ENCODE results near the gene BNIP3.

DNA sequence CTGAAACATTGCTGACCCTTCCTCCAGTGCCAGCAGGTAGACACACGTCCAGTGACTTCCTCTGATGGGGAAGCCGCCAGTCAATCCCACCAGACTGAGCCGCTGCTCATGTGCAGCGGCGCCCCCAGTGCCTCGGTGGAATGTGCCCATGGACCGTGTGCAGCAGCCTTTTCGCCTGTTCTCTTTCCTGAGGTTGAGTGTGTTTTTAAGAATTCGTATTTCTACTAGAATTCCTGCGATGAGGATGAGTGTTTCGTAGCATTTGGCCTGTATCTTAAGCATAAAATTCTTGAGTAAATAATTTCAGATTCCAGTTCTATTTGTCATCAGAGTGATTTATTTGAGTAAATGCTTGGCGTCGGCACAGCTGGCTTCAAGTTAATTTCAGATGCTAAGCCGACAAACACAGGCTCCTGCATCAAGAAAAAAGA lies 35.4 kb downstream of the BNIP3 start:
- TF ChIP-seq, protein P1, sequence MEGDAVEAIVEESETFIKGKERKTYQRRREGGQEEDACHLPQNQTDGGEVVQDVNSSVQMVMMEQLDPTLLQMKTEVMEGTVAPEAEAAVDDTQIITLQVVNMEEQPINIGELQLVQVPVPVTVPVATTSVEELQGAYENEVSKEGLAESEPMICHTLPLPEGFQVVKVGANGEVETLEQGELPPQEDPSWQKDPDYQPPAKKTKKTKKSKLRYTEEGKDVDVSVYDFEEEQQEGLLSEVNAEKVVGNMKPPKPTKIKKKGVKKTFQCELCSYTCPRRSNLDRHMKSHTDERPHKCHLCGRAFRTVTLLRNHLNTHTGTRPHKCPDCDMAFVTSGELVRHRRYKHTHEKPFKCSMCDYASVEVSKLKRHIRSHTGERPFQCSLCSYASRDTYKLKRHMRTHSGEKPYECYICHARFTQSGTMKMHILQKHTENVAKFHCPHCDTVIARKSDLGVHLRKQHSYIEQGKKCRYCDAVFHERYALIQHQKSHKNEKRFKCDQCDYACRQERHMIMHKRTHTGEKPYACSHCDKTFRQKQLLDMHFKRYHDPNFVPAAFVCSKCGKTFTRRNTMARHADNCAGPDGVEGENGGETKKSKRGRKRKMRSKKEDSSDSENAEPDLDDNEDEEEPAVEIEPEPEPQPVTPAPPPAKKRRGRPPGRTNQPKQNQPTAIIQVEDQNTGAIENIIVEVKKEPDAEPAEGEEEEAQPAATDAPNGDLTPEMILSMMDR (IDR thresholded peaks at IDR 0.05; ENCODE audit: low read depth, low read length, poor library complexity, severe bottlenecking), result no peak
- TF ChIP-seq EZH2phosphoT487 (IDR thresholded peaks at IDR 0.05; ENCODE audit: borderline replicate concordance, low read length), result no peak

Data from DOHH2 (cell line).